Measurements from ENCODE around the gene ZNF106.

DNA sequence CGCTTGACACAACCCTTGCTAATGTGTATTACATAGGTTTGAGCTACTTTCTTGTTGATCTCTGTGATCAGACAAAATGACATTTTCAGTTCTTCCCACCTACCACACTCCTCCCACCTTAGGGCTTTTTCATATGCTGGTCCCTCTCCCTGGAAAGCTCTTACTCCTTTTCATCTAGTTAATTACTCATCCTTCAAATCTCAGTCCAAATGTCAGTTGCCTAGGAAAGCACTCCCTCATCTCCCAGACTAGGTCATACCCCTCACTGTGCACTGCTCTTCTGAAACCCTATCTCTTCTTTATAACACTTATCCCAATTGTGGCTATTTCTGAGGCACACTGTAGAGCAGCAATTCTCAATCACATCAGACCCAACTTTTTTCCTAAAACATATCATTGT, 7.3 kb downstream of the ZNF106 start:
- TF ChIP-seq EZH2 (IDR thresholded peaks at IDR 0.05) (no peak), POLR2AphosphoS5 (IDR thresholded peaks at IDR 0.05; ENCODE audit: borderline replicate concordance, low read depth, low read length) (no peak), FOXP2 (optimal IDR thresholded peaks at IDR 0.05; ENCODE audit: control extremely low read depth, extremely low read length, insufficient read depth) (no peak)
